CD4-positive, alpha-beta T cell (primary cell): Measurements from ENCODE around the gene PTH1R. TPM values are rescaled to one million over a fixed set of nuclear protein-coding genes. Genes with fewer than 3 reads are reported as not detected.
A peak's percentile ranks its signal among the peaks of the same experiment; 100 is the strongest.

Source experiments
- ATAC-seq: fragments of 200-7000 bp; cut with Tn5 transposase; one replicate; pipeline ENCODE4 v1.10.0; 2022; ENCODE audit warnings: mild to moderate bottlenecking; ENCODE audit not compliant: poor library complexity
- CTCF ChIA-PET: fragments of 350-600 bp; sonication (Branson Sonifier 250); formaldehyde crosslinking; loops from one replicate; lab custom pipeline; 2021; ENCODE audit warnings: antibody characterized with exemption, inconsistent platforms; lab: Charles Lee
- POLR2A ChIA-PET: fragments of 350-600 bp; sonication (Branson Sonifier 250); formaldehyde crosslinking; loops from one replicate; lab custom pipeline; 2021; ENCODE audit warnings: antibody characterized with exemption, inconsistent platforms; lab: Charles Lee
- DNase-seq, 14 experiments: peaks; one replicate each; pipeline ENCODE4 v3.0.0-alpha.2; 2013 to 2020; ENCODE audit warnings: mixed read lengths in 2 of 14
- H3K27ac ChIP-seq, 2 donors: one replicate each; pipeline versions ENCODE4 v1.5.1 to v1.7.0; 2013; ENCODE audit warnings: low read length in 2 of 2, low read depth in 1 of 2, mild to moderate bottlenecking in 1 of 2
- H3K27me3 ChIP-seq, 2 experiments: 1 replicate in 1 of 2; 2 replicates in 1 of 2; pipeline versions ENCODE4 v1.6.1 to v1.7.0; 2013; ENCODE audit warnings: low read length in 2 of 2, control low read depth in 1 of 2, mild to moderate bottlenecking in 1 of 2, moderate library complexity in 1 of 2; ENCODE audit not compliant: insufficient read depth in 2 of 2, control insufficient read depth in 1 of 2
- H3K36me3 ChIP-seq: one replicate; pipeline ENCODE4 v1.6.1; 2013; ENCODE audit warnings: low read length, control low read depth; ENCODE audit not compliant: insufficient read depth
- H3K4me1 ChIP-seq: one replicate; pipeline ENCODE4 v1.6.1; 2013; ENCODE audit warnings: low read length, control low read depth; ENCODE audit not compliant: insufficient read depth
- H3K4me3 ChIP-seq: one replicate; pipeline ENCODE4 v1.5.1; 2013; ENCODE audit warnings: mild to moderate bottlenecking, low read length, moderate library complexity
- H3K9me3 ChIP-seq, 2 experiments: 1 replicate in 1 of 2; 2 replicates in 1 of 2; pipeline versions ENCODE4 v1.6.1 to v1.7.0; 2013; ENCODE audit warnings: low read length in 2 of 2, mild to moderate bottlenecking in 2 of 2, control low read depth in 1 of 2, moderate library complexity in 1 of 2; ENCODE audit not compliant: control insufficient read depth in 1 of 2, insufficient read depth in 1 of 2
- H3K27ac Mint-ChIP-seq: one replicate; pipeline ENCODE4 v1.8.0; 2020; ENCODE audit warnings: mixed read lengths
- H3K27me3 Mint-ChIP-seq: one replicate; pipeline ENCODE4 v1.8.0; 2021; ENCODE audit warnings: mixed read lengths
- H3K36me3 Mint-ChIP-seq: one replicate; pipeline ENCODE4 v1.8.0; 2021; ENCODE audit warnings: low read depth, mixed read lengths
- H3K4me1 Mint-ChIP-seq: one replicate; pipeline ENCODE4 v1.8.0; 2021; ENCODE audit warnings: low read depth, mixed read lengths
- H3K4me3 Mint-ChIP-seq: one replicate; pipeline ENCODE4 v1.8.0; 2020; ENCODE audit warnings: mild to moderate bottlenecking, mixed read lengths
- H3K9me3 Mint-ChIP-seq: one replicate; pipeline ENCODE4 v1.8.0; 2020; ENCODE audit warnings: mixed read lengths
- intact Hi-C, 2 experiments: fragments of 100-400 bp; cut with DNase I in 1 of 2; cut with micrococcal nuclease in 1 of 2; formaldehyde crosslinking; loops; one replicate each; pipeline versions ENCODE4 v1.15.1 to v1.9.0; 2023 to 2025; cut with DNase I, micrococcal nuclease
- total RNA-seq, 174 experiments: library from RNA in 2 of 174; stranded (reverse) in 2 of 174; gene quantifications; one replicate each; pipeline ENCODE4 v1.2.3 and lab custom pipeline; 2021 to 2026
- TF ChIP-seq, protein P1 (sequence below): fragments of 200-600 bp; IDR thresholded peaks from one replicate; pipeline ENCODE4 v1.8.0; 2022; ENCODE audit warnings: antibody characterized with exemption, mild to moderate bottlenecking

Gene PTH1R
- total RNA-seq, 2 experiments from 2014 or later: not detected

DNA sequence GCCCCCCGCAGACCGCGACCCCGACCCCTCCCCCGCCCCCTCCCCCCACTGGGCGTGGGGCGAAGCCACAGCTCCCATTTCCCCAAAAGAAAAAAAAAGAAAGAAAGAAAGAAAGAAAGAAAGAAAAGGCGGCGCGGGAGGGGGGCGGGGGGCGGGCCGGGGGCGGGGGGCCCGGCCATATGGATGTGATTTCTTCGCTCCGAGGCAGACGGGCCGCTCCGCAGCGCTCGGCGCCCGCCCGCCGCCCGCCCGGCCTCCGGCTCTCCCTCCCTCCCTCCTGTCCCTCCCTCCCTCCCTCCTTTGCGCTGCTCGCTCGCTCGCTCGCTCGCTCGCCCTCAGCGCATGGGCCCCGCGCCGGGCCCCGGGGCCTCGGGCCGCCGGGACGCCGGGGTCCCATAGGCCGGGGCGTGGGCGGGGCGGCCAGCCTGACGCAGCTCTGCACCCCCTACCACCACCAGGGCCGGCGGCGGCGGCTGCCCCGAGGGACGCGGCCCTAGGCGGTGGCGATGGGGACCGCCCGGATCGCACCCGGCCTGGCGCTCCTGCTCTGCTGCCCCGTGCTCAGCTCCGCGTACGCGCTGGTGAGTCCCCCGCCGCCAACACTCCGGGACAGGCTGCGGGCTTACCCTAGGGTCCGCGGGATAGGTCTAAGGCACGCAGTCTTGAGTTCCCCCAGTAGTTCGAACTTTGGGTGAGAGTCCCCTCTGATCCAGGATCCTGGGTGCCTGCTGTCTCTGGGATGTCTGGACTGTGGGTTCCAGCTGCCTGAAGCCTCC lies 5.7 kb downstream of the PTH1R start:
- ATAC-seq: peak; percentile 40
- CTCF ChIA-PET: interaction anchor here (1.2 kb wide), 1 partner anchor 12 kb away, joined by 3 read pairs; no protein-coding TSS in a partner anchor
- TF ChIP-seq, protein P1, sequence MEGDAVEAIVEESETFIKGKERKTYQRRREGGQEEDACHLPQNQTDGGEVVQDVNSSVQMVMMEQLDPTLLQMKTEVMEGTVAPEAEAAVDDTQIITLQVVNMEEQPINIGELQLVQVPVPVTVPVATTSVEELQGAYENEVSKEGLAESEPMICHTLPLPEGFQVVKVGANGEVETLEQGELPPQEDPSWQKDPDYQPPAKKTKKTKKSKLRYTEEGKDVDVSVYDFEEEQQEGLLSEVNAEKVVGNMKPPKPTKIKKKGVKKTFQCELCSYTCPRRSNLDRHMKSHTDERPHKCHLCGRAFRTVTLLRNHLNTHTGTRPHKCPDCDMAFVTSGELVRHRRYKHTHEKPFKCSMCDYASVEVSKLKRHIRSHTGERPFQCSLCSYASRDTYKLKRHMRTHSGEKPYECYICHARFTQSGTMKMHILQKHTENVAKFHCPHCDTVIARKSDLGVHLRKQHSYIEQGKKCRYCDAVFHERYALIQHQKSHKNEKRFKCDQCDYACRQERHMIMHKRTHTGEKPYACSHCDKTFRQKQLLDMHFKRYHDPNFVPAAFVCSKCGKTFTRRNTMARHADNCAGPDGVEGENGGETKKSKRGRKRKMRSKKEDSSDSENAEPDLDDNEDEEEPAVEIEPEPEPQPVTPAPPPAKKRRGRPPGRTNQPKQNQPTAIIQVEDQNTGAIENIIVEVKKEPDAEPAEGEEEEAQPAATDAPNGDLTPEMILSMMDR: no peak
- Histone ChIP-seq H3K4me1 (peaks cover 21% of the 10 kb centered on the region), H3K27ac (no peak overlapping the region), H3K9me3 (peaks cover 0 to 6% of the 10 kb centered on the region in 2 experiments), H3K4me3 (peak overlapping the region; percentile 41), H3K27me3 (peaks cover 34% of the 10 kb centered on the region in 2 experiments), H3K36me3 (no peaks in the 10 kb centered on the region)
- DNase-seq: peak in 6 of 14 experiments; percentile 8 to 51 (median 16)
- intact Hi-C loops: no loop called here
- Mint-ChIP-seq H3K36me3 (no peaks in the 10 kb centered on the region), H3K4me1 (peaks cover 6% of the 10 kb centered on the region), H3K4me3 (peak overlapping the region; percentile 73), H3K9me3 (no peaks in the 10 kb centered on the region), H3K27ac (no peak overlapping the region), H3K27me3 (peaks cover 48% of the 10 kb centered on the region)
- POLR2A ChIA-PET: no interaction called here

DNA sequence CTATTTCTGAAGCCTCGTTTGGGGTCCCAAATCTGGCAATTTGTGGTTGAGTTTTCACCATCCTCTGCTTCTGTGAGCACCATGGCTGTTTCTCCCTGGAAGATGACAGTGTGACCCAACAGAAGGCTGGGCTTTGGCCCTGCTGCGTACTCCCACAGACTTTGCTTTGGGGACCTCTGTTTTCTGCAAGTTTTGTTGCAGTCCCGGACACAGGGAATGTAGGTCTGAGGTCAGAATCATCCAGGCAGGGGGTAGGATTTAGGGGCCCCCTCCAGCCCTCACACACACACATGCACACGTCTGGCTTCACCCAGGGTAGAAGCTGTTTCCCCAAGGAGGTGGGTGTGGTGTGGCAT lies 6.3 kb downstream of the PTH1R start:
- peak overlapping the region; percentile 73 for H3K4me3 Mint-ChIP-seq
- intact Hi-C loops: no loop called here
- no peak overlapping the region for H3K27ac Mint-ChIP-seq

DNA sequence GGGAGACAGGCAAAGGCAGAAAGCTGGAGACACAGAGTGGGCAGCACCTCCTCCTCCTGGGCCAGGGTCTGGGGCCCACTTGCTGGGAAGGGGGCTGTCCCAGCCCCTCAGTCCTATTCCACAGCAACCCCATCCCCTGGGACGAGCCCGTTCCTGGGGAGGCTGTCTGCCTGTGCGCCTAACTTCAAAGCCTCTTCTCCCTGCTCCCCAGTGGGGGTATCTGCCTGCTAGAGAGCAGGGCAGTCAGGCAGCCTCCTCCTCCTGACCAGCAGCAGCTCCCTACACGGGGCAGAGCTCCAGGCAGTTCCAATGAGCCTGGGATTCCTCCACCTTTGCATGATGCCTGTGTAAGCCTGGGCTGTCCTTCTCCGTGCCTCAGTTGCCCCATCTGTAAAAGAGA lies 6.9 kb downstream of the PTH1R start:
- Histone ChIP-seq H3K4me1 (peaks cover 21% of the 10 kb centered on the region), H3K36me3 (no peaks in the 10 kb centered on the region), H3K9me3 (peaks cover 0 to 6% of the 10 kb centered on the region in 2 experiments), H3K27ac (no peak overlapping the region), H3K4me3 (no peak overlapping the region), H3K27me3 (peaks cover 30 to 34% of the 10 kb centered on the region in 2 experiments)
- peaks cover 6% of the 10 kb centered on the region for H3K4me1 Mint-ChIP-seq
- intact Hi-C loops: no loop called here
- TF ChIP-seq, protein P1: no peak
- H3K4me3 Mint-ChIP-seq: peak overlapping the region; percentile 73
- ATAC-seq (no peak), DNase-seq (no peak)
- H3K27ac Mint-ChIP-seq: no peak overlapping the region
- CTCF ChIA-PET: interaction anchor here (1.2 kb wide), 1 partner anchor 10 kb away, joined by 3 read pairs; no protein-coding TSS in a partner anchor
- H3K27me3 Mint-ChIP-seq: peaks cover 44% of the 10 kb centered on the region
- no peaks in the 10 kb centered on the region for H3K9me3 Mint-ChIP-seq
- POLR2A ChIA-PET: no interaction called here
- no peaks in the 10 kb centered on the region for H3K36me3 Mint-ChIP-seq

More for the DNA sequence above, 6.3 kb downstream of the PTH1R start:
- Histone ChIP-seq H3K4me3 (no peak overlapping the region), H3K36me3 (no peaks in the 10 kb centered on the region), H3K27me3 (peaks cover 31 to 34% of the 10 kb centered on the region in 2 experiments), H3K4me1 (peaks cover 21% of the 10 kb centered on the region), H3K27ac (no peak overlapping the region), H3K9me3 (peaks cover 0 to 6% of the 10 kb centered on the region in 2 experiments)
- ATAC-seq (no peak), DNase-seq (no peak)
- ChIA-PET CTCF (interaction anchor here (1.2 kb wide), 1 partner anchor 11 kb away, joined by 3 read pairs; no protein-coding TSS in a partner anchor), POLR2A (no interaction called here)
- peaks cover 6% of the 10 kb centered on the region for H3K4me1 Mint-ChIP-seq
- peaks cover 48% of the 10 kb centered on the region for H3K27me3 Mint-ChIP-seq
- TF ChIP-seq, protein P1: no peak
- H3K9me3 Mint-ChIP-seq: no peaks in the 10 kb centered on the region
- H3K36me3 Mint-ChIP-seq: no peaks in the 10 kb centered on the region
